A549 (cell line): ENCODE data around the gene RANBP9. TPM values are rescaled to one million over a fixed set of nuclear protein-coding genes. Genes with fewer than 3 reads are reported as not detected.
A peak's percentile ranks its signal among the peaks of the same experiment; 100 is the strongest.

Experiments
- ATAC-seq, 2 experiments: fragments of 200-7000 bp in 1 of 2; fragments of >200 bp in 1 of 2; cut with Nextera tagmentation in 1 of 2; cut with Tn5 transposase in 1 of 2; 3 replicates each; pipeline versions ENCODE4 v1.8.0 to v1.9.1; 2018 to 2020; ENCODE audit warnings: mild to moderate bottlenecking in 1 of 2, moderate library complexity in 1 of 2
- CTCF ChIA-PET: fragments of 300-600 bp; sonication (Branson Sonifier 250); formaldehyde crosslinking; extraction: SDS; loops from one replicate; lab custom pipeline; 2021; ENCODE audit warnings: antibody characterized with exemption, inconsistent platforms; lab: Yijun Ruan, JAX
- POLR2A ChIA-PET: fragments of 350-600 bp; formaldehyde crosslinking; extraction: SDS; loops from one replicate; lab custom pipeline; 2021; ENCODE audit warnings: antibody characterized with exemption, inconsistent platforms; lab: Yijun Ruan, JAX
- DNase-seq, 2 experiments: peaks; one replicate each; pipeline versions ENCODE4 v3.0.0 to v3.0.0-alpha.2; 2011 to 2016; ENCODE audit warnings: low read depth in 1 of 2, low spot score in 1 of 2
- FAIRE-seq: peaks from 2 replicates; lab custom pipeline; 2011; peaks lifted over from hg19 to GRCh38; lab: Jason Lieb, UNC
- H3K27ac ChIP-seq, 2 experiments: fragments of >200 bp; sonication (Bioruptor Twin); formaldehyde crosslinking; 3 replicates each; pipeline ENCODE4 v1.5.1; 2016 to 2017
- H3K4me1 ChIP-seq: fragments of >200 bp; sonication (Bioruptor Twin); formaldehyde crosslinking; 3 replicates; pipeline ENCODE4 v1.6.1; 2016
- H3K4me2 ChIP-seq: fragments of >200 bp; sonication (Bioruptor Twin); formaldehyde crosslinking; 3 replicates; pipeline ENCODE4 v1.6.1; 2016
- H3K4me3 ChIP-seq: fragments of >200 bp; sonication (Bioruptor Twin); formaldehyde crosslinking; 3 replicates; pipeline ENCODE4 v1.5.1; 2016
- H3K9me3 ChIP-seq: fragments of >200 bp; sonication (Bioruptor Twin); formaldehyde crosslinking; 3 replicates; pipeline ENCODE4 v1.6.1; 2016
- BCL3 ChIP-seq: fragments of >200 bp; sonication (Bioruptor Twin); formaldehyde crosslinking; IDR thresholded peaks from 3 replicates; pipeline ENCODE4 v1.6.1; 2016
- BHLHE40 ChIP-seq: IDR thresholded peaks from 2 replicates; pipeline ENCODE4 v1.6.1; 2012; ENCODE audit warnings: low read depth, low read length, inconsistent platforms
- CBX8 ChIP-seq: fragments of 200-600 bp; sonication (generic); IDR thresholded peaks from 2 replicates; pipeline ENCODE4 v1.6.1; 2016
- CHD4 ChIP-seq: fragments of 200-600 bp; sonication (generic); IDR thresholded peaks from 2 replicates; pipeline ENCODE4 v1.6.1; 2016; ENCODE audit warnings: antibody characterized with exemption, mild to moderate bottlenecking, borderline replicate concordance
- CTCF ChIP-seq: fragments of >200 bp; sonication (Bioruptor Twin); formaldehyde crosslinking; IDR thresholded peaks from 3 replicates; pipeline ENCODE4 v1.5.1; 2016
- EHF ChIP-seq: fragments of 250-450 bp; sonication (Bioruptor Pico); IDR thresholded peaks from 2 replicates; pipeline ENCODE4 v1.5.0; 2020; ENCODE audit warnings: mild to moderate bottlenecking
- EHMT2 ChIP-seq: fragments of 200-600 bp; sonication (generic); IDR thresholded peaks from 2 replicates; pipeline ENCODE4 v1.6.1; 2016; ENCODE audit warnings: antibody characterized with exemption, low read depth, mild to moderate bottlenecking, moderate library complexity
- ESRRA ChIP-seq: fragments of 150-350 bp; IDR thresholded peaks from 2 replicates; pipeline ENCODE4 v1.6.1; 2014; ENCODE audit warnings: mild to moderate bottlenecking, low read length, borderline replicate concordance
- FOXS1 ChIP-seq: fragments of 250-450 bp; sonication (Bioruptor Pico); IDR thresholded peaks from 2 replicates; pipeline ENCODE4 v1.5.0; 2020; ENCODE audit warnings: mild to moderate bottlenecking, moderate library complexity
- GATA3 ChIP-seq: IDR thresholded peaks from 2 replicates; pipeline ENCODE4 v1.6.1; 2012; ENCODE audit warnings: borderline replicate concordance
- HDAC2 ChIP-seq: fragments of 200-600 bp; sonication (generic); IDR thresholded peaks from 2 replicates; pipeline ENCODE4 v1.6.1; 2016
- HEYL ChIP-seq: fragments of 250-450 bp; sonication (Bioruptor Pico); IDR thresholded peaks from 2 replicates; pipeline ENCODE4 v1.8.0; 2021; ENCODE audit warnings: mild to moderate bottlenecking, moderate library complexity
- HOXA7 ChIP-seq: fragments of 250-450 bp; sonication (Bioruptor Pico); IDR thresholded peaks from 2 replicates; pipeline ENCODE4 v1.5.0; 2020; ENCODE audit warnings: mild to moderate bottlenecking, moderate library complexity
- HOXB13 ChIP-seq: fragments of 250-450 bp; sonication (Bioruptor Pico); IDR thresholded peaks from 2 replicates; pipeline ENCODE4 v1.5.0; 2020; ENCODE audit warnings: low read depth, mild to moderate bottlenecking, moderate library complexity
- JUNB ChIP-seq: fragments of >200 bp; sonication (Bioruptor Twin); formaldehyde crosslinking; IDR thresholded peaks from 2 replicates; pipeline ENCODE4 v1.6.1; 2016
- KDM1A ChIP-seq: fragments of 200-600 bp; sonication (generic); IDR thresholded peaks from 2 replicates; pipeline ENCODE4 v1.6.1; 2016; ENCODE audit warnings: low read depth, mild to moderate bottlenecking
- NR3C1 ChIP-seq: fragments of >200 bp; sonication (Bioruptor Twin); formaldehyde crosslinking; IDR thresholded peaks from 3 replicates; pipeline ENCODE4 v1.6.1; 2017
- POLR2A ChIP-seq: IDR thresholded peaks from 2 replicates; pipeline ENCODE4 v1.6.1; 2012; ENCODE audit warnings: mild to moderate bottlenecking, low read length
- RCOR1 ChIP-seq: fragments of 150-350 bp; IDR thresholded peaks from 2 replicates; pipeline ENCODE4 v1.6.1; 2014; ENCODE audit warnings: antibody characterized with exemption, low read length, low read depth
- REST ChIP-seq: fragments of 200-600 bp; sonication (generic); IDR thresholded peaks from 2 replicates; pipeline ENCODE4 v1.6.1; 2016; ENCODE audit warnings: antibody characterized with exemption, mild to moderate bottlenecking, moderate library complexity
- RFX5 ChIP-seq: fragments of 450-650 bp; IDR thresholded peaks from 2 replicates; pipeline ENCODE4 v1.7.1; 2014; ENCODE audit warnings: antibody characterized with exemption, mild to moderate bottlenecking, moderate library complexity
- TFCP2L1 ChIP-seq: fragments of 250-450 bp; sonication (Bioruptor Pico); IDR thresholded peaks from 2 replicates; pipeline ENCODE4 v1.5.0; 2021; ENCODE audit warnings: mild to moderate bottlenecking
- ZNF302 ChIP-seq: fragments of 250-450 bp; sonication (Bioruptor Pico); IDR thresholded peaks from 2 replicates; pipeline ENCODE4 v1.9.0; 2021; ENCODE audit warnings: inconsistent platforms, mild to moderate bottlenecking, moderate library complexity
- WGBS: methylation state at CpG from one replicate; pipeline ENCODE4 v1.1.6; 2017; ENCODE audit errors: missing lambda C conversion rate; 5-methylcytosine and 5-hydroxymethylcytosine counted together
- polyA plus RNA-seq, 4 experiments: library from polyadenylated mRNA; depleted of rRNA in 3 of 4; stranded (reverse); fragments of >200 nt; fragmentation: RNase III in 1 of 4; extraction: RNeasy Plus Mini Kit Qiagen cat#74134 plus additional on column Dnase treatment in 1 of 4; gene quantifications; 2 replicates in 3 of 4; 3 replicates in 1 of 4; pipeline ENCODE4 v1.2.3, GENCODE V29; 2011 to 2017

The RANBP9 gene
- polyA plus RNA-seq, 2 of the 4 experiments (the other 2 are of a cell fraction), result 13.7 to 15.7 TPM

- WGBS, result 49% methylated on average over 2 of the region's 2 CpGs
- 0 out of 3 replicates have a peak overlapping the region, but pooled peaks have one; percentile 12 for H3K4me2 ChIP-seq
- peaks cover 17% of the 10 kb centered on the region; the same call in 2 of the 3 replicates for H3K4me1 ChIP-seq
- 0 out of 6 replicates have a peak overlapping the region, but pooled peaks of 1 of the 2 experiments have one; percentile 35 for H3K27ac ChIP-seq
- H3K9me3 ChIP-seq, result no peaks in the 10 kb centered on the region
- no peak for TF ChIP-seq REST
- TF ChIP-seq CHD4, result no peak
- TF ChIP-seq CBX8, result no peak
- TF ChIP-seq NR3C1, result no peak
- TF ChIP-seq RCOR1, result no peak
- TF ChIP-seq HDAC2, result no peak
- no peak for TF ChIP-seq GATA3
- TF ChIP-seq TFCP2L1 (CRISPR knock-in tag), result no peak
- TF ChIP-seq POLR2A, result no peak
- no peak for TF ChIP-seq HOXA7 (CRISPR knock-in tag)
- TF ChIP-seq HOXB13, result no peak
- no peak for TF ChIP-seq RFX5
- TF ChIP-seq KDM1A, result no peak
- TF ChIP-seq HEYL, result no peak
- no peak for TF ChIP-seq EHMT2
- no peak for TF ChIP-seq BCL3
- H3K4me3 ChIP-seq, result no peak overlapping the region
- POLR2A ChIA-PET, result no interaction called here
- ATAC-seq (no peak), FAIRE-seq (no peak), DNase-seq (peak in 1 of 2 experiments; percentile 21)
- CTCF ChIA-PET, result no interaction called here
Observed at GRCh38 chr6:13725570-13725969, 13.9 kb upstream of the RANBP9 start.

- ChIA-PET POLR2A (no interaction called here), CTCF (no interaction called here)
- Histone ChIP-seq H3K4me2 (0 out of 3 replicates have a peak overlapping the region, but pooled peaks have one; percentile 12), H3K4me1 (peaks cover 17% of the 10 kb centered on the region; the same call in 2 of the 3 replicates), H3K27ac (0 out of 6 replicates have a peak overlapping the region, but pooled peaks of 1 of the 2 experiments have one; percentile 35), H3K4me3 (no peak overlapping the region), H3K9me3 (no peaks in the 10 kb centered on the region)
- TF ChIP-seq BHLHE40, result no peak
- TF ChIP-seq BCL3, result no peak
- no peak for TF ChIP-seq GATA3
- no peak for TF ChIP-seq ESRRA
- no peak for TF ChIP-seq HOXB13
- no peak for TF ChIP-seq CTCF
- TF ChIP-seq JUNB, result no peak
- no peak for TF ChIP-seq FOXS1 (CRISPR knock-in tag)
- TF ChIP-seq POLR2A, result no peak
- TF ChIP-seq ZNF302 (CRISPR knock-in tag), result no peak
- TF ChIP-seq EHF (CRISPR knock-in tag), result no peak
- FAIRE-seq (no peak), ATAC-seq (no peak), DNase-seq (no peak)
- 96% methylated on average over 3 of the region's 3 CpGs for WGBS
Observed at GRCh38 chr6:13725052-13725451, 13.4 kb upstream of the RANBP9 start.
